ENCODE results near the gene C1orf105. TPM values are rescaled to one million over a fixed set of nuclear protein-coding genes. Genes with fewer than 3 reads are reported as not detected.

The C1orf105 gene
- total and polyA plus RNA-seq, 2 of the 13 experiments (the other 11 are each of a cell fraction or from before 2014, with no cell fraction given) = 0.15 to 0.45 TPM

DNA sequence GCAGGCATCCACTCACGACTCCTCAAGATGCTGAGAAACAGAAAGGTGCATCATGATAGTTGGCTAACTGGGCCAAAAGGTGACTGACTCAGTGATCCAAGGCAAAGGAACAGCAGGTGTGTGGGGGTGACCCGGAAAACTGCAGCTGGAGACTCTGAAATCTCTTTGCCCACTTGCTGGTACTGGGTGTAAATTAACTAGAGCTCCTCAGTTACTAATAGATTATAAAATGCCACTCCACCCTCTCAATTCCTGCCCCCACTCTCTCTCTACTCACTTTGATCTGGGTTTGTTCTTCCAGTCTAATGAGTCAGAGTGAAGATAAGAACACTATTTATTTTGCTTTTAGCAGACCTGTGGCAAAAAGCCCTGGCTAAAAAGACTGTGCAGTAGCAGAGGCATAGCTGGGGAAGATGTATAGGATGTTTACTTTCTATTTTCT lies 30.5 kb downstream of the C1orf105 start (continued):
- TF ChIP-seq GATAD2A (CRISPR knock-in tag; IDR thresholded peaks at IDR 0.05) (peak; percentile 46; the same call in 1 of the 2 replicates), TEAD3 (CRISPR knock-in tag; optimal IDR thresholded peaks at IDR 0.05; ENCODE audit: borderline replicate concordance) (peak; percentile 49), NFATC3 (CRISPR knock-in tag; IDR thresholded peaks at IDR 0.05) (no peak)

DNA sequence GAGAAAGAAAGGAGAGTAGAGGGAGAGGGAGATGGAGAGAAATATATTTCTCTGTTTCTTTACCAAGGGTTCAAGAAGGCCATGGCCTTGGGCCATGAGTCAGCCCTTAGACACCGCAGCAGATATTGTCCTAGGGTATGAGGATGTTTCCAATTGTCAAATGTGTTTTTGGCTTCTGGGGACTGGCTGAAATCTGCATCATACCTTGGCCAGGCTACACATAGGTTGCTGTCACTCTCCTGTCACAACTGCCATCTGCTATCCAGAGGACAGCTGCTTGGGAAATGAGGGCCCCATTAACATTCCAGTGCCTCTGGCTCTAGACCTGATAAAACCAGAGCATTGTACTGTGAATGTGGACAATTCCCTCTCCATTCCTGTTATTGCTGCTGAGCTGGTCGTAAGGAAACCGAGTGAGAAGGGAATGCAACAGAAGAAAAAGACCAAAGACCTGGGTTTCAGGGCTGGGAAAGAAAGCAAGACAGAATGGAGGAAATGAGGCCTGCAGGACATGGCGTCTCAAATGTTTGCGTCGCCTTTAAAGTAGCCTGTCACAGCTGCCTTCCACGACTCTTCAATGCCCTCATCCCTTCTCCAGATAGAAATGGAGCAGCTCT lies 32.2 kb downstream of the C1orf105 start:
- BruUV-seq (replicated peaks) = no TSS peak
- Histone ChIP-seq H3K4me1 (ENCODE audit: insufficient read depth, low read length) (peaks cover 61% of the 10 kb centered on the region), H3K9me3 (ENCODE audit: low read length) (no peaks in the 10 kb centered on the region), H3K9ac (ENCODE audit: insufficient read depth, low read depth, low read length) (no peak overlapping the region), H3K79me2 (ENCODE audit: insufficient read depth, low read length) (no peaks in the 10 kb centered on the region), H4K20me1 (ENCODE audit: insufficient read depth, low read length) (no peaks in the 10 kb centered on the region), H2AFZ (ENCODE audit: low read length) (no peak overlapping the region), H3K4me3 (replicated peaks in 1 of 3; ENCODE audit: insufficient read depth in 1 of 3, low read depth in 2 of 3, low read length in 3 of 3) (no peak overlapping the region), H3K36me3 (replicated peaks in 1 of 2; ENCODE audit: control insufficient read depth in 1 of 2, insufficient read depth in 2 of 2, low read length in 2 of 2) (no peaks in the 10 kb centered on the region), H3K27ac (ENCODE audit: extremely low read length, insufficient read depth, low read length) (no peak overlapping the region), H3K4me2 (ENCODE audit: low read depth, low read length) (peak overlapping the region; percentile 31), H3K27me3 (ENCODE audit: control insufficient read depth in 1 of 2, insufficient read depth in 2 of 2, low read length in 2 of 2) (no peaks in the 10 kb centered on the region; a peak in 1 of 5 replicates)
- in situ Hi-C loops (cut with HindIII; ENCODE audit: extremely low pct_ligation_motif_present, low pct_unique_long_range_greater_than_20kb) (no loop called here), intact Hi-C loops (cut with micrococcal nuclease; ENCODE audit: unreplicated experiment) (no loop called here)
- 47% methylated on average over 7 of the region's 7 CpGs for WGBS (ENCODE audit: low lambda C conversion rate)
- DNase-seq (ENCODE audit: low spot score) = peak; percentile 57
- ChIA-PET POLR2A (interaction anchor here (1.0 to 2.9 kb wide), 4 partner anchors 14 to 80 kb away, joined by 3 to 12 read pairs (median 6); partner anchors contain the start of gene SUCO), CTCF (ENCODE audit: low intra/inter-chr PET ratio, low total read pairs) (no interaction called here)
- ATAC-seq = no peak
- FAIRE-seq = no peak
- TF ChIP-seq BHLHE40 (IDR thresholded peaks at IDR 0.05; ENCODE audit: low read length) (no peak), DR1 (CRISPR knock-in tag; IDR thresholded peaks at IDR 0.05) (0 out of 2 replicates have a peak, but pooled peaks have one; percentile 27), SAP130 (CRISPR knock-in tag; IDR thresholded peaks at IDR 0.05; ENCODE audit: low read depth) (0 out of 2 replicates have a peak, but pooled peaks have one; percentile 24), ZNF543 (CRISPR knock-in tag; IDR thresholded peaks at IDR 0.05) (no peak), STAG1 (CRISPR knock-in tag; IDR thresholded peaks at IDR 0.05) (no peak), TBX3 (IDR thresholded peaks at IDR 0.05; ENCODE audit: borderline replicate concordance) (no peak), BRCA1 (CRISPR knock-in tag; IDR thresholded peaks at IDR 0.05) (no peak), SNRNP70 (IDR thresholded peaks at IDR 0.05; ENCODE audit: low read depth, low read length) (no peak), TEAD3 (CRISPR knock-in tag; optimal IDR thresholded peaks at IDR 0.05; ENCODE audit: borderline replicate concordance) (peak; percentile 39), ZNF138 (CRISPR knock-in tag; IDR thresholded peaks at IDR 0.05; ENCODE audit: low read depth) (no peak), ZEB1 (IDR thresholded peaks at IDR 0.05; ENCODE audit: insufficient replicate concordance, low read depth) (no peak)
- TF ChIP-seq, protein P1, sequence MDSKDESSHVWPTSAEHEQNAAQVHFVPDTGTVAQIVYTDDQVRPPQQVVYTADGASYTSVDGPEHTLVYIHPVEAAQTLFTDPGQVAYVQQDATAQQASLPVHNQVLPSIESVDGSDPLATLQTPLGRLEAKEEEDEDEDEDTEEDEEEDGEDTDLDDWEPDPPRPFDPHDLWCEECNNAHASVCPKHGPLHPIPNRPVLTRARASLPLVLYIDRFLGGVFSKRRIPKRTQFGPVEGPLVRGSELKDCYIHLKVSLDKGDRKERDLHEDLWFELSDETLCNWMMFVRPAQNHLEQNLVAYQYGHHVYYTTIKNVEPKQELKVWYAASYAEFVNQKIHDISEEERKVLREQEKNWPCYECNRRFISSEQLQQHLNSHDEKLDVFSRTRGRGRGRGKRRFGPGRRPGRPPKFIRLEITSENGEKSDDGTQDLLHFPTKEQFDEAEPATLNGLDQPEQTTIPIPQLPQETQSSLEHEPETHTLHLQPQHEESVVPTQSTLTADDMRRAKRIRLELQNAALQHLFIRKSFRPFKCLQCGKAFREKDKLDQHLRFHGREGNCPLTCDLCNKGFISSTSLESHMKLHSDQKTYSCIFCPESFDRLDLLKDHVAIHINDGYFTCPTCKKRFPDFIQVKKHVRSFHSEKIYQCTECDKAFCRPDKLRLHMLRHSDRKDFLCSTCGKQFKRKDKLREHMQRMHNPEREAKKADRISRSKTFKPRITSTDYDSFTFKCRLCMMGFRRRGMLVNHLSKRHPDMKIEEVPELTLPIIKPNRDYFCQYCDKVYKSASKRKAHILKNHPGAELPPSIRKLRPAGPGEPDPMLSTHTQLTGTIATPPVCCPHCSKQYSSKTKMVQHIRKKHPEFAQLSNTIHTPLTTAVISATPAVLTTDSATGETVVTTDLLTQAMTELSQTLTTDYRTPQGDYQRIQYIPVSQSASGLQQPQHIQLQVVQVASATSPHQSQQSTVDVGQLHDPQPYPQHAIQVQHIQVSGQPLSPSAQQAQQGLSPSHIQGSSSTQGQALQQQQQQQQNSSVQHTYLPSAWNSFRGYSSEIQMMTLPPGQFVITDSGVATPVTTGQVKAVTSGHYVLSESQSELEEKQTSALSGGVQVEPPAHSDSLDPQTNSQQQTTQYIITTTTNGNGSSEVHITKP (CRISPR knock-in tag; IDR thresholded peaks at IDR 0.05; ENCODE audit: low read depth) = no peak
- TF ChIP-seq, protein P2, sequence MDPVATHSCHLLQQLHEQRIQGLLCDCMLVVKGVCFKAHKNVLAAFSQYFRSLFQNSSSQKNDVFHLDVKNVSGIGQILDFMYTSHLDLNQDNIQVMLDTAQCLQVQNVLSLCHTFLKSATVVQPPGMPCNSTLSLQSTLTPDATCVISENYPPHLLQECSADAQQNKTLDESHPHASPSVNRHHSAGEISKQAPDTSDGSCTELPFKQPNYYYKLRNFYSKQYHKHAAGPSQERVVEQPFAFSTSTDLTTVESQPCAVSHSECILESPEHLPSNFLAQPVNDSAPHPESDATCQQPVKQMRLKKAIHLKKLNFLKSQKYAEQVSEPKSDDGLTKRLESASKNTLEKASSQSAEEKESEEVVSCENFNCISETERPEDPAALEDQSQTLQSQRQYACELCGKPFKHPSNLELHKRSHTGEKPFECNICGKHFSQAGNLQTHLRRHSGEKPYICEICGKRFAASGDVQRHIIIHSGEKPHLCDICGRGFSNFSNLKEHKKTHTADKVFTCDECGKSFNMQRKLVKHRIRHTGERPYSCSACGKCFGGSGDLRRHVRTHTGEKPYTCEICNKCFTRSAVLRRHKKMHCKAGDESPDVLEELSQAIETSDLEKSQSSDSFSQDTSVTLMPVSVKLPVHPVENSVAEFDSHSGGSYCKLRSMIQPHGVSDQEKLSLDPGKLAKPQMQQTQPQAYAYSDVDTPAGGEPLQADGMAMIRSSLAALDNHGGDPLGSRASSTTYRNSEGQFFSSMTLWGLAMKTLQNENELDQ (CRISPR knock-in tag; IDR thresholded peaks at IDR 0.05; ENCODE audit: borderline replicate concordance) = no peak
- TF ChIP-seq, protein P3, sequence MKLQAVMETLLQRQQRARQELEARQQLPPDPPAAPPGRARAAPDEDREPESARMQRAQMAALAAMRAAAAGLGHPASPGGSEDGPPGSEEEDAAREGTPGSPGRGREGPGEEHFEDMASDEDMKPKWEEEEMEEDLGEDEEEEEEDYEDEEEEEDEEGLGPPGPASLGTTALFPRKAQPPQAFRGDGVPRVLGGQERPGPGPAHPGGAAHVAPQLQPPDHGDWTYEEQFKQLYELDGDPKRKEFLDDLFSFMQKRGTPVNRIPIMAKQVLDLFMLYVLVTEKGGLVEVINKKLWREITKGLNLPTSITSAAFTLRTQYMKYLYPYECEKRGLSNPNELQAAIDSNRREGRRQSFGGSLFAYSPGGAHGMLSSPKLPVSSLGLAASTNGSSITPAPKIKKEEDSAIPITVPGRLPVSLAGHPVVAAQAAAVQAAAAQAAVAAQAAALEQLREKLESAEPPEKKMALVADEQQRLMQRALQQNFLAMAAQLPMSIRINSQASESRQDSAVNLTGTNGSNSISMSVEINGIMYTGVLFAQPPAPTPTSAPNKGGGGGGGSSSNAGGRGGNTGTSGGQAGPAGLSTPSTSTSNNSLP (IDR thresholded peaks at IDR 0.05; ENCODE audit: low read depth, low read length) = no peak

Measured in HepG2 (cell line).